GM19438 (cell line): ENCODE measurements around the gene BCKDHA.
"Not testable (repeated sequence)": the region's sequence is repeated elsewhere in the genome, so short reads cannot be mapped to it uniquely, and the experiment has no call there.

ENCODE experiments used
- ATAC-seq: cut with Tn5 transposase; IDR thresholded peaks from one replicate; pipeline ENCODE4 v1.9.1; 2021; ENCODE audit warnings: low read depth; ENCODE audit not compliant: unreplicated experiment

The BCKDHA gene

DNA sequence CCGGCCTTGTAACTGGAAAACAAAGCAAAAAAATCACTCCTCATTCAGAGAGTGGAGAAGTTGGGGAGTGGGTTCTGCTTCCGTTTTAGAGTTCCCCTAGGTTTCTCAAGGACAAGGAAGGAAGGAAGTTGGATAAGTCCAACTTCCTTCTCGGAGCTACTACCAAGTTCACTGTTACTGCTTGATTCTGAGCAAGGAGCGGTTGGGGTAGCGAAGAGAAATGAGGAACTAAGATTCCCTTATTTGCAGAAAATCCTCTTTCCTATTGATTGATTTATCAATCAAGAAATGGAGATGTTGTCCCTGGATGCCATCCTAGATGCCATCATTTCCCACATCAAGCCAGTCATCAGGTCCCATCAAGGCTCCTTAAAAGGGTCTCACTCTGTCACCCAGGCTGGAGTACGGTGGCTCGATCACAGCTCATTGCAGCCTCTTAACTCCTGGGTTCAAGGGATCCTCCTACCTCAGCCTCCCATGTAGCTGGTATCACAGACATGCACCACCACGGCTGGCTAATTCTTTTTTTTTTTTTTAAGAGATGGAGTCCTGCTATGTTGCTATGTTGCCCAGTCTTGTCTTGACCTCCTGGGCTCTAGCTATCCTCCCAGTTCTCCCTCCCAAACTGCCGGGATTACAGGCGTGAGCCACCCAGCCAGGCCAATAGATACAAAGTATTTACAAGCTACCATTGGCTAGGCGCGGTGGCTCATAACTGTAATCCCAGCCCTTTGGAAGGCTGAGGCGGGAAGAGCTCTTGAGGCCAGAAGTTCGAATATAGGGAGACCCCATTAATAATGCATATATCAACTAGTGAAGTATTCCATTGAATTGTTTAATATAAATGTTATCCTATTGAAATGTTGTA, 32.9 kb upstream of the BCKDHA start:
- ATAC-seq, result no peak

- no peak for ATAC-seq
Measured at GRCh38 chr19:41366089-41366488, 31.5 kb upstream of the BCKDHA start.

GRCh38 chr19:41367848-41368301, 29.7 kb upstream of the BCKDHA start:
- ATAC-seq, result peak; percentile 42

DNA sequence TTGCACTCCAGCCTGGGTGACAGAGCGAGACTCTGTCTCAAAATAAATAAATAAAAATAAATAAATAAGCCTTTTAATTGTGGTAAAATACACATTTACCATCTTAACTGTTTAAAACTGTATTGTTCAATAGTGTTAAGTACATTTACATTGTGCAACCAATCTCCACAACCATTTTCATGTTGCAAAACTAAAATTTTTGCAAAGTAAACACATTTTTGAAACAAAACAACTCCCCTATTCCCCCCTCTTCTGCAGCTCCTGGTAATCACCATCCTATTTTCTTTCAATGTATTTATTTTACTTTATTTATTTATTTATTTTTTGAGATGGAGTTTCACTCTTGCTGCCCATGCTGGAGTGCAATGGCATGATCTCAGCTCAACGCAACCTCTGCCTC, 27.8 kb upstream of the BCKDHA start:
- ATAC-seq, result no peak

GRCh38 chr19:41371119-41371518, 26.5 kb upstream of the BCKDHA start:
- not testable (repeated sequence) for ATAC-seq

- no peak for ATAC-seq
Measured at GRCh38 chr19:41371541-41371940, 26.1 kb upstream of the BCKDHA start.

DNA sequence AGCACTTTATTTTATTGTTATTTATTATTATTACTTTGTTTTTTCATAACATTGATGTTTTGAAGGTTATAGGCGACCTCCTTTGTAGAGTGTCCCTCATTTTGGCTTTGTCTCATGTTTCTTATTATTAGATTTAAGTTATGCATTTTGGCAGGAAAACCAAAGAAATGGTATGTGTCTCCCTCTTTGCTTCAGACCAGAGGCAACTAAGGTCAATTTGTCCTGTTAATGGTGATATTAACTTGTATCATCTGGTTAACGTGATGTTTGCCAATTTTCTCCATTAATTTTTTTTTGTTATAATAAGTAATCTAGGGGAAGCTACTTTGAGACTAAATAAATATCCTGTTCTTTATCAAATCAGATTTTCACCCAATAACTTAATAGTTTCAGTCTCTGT, 25.1 kb upstream of the BCKDHA start:
- no peak for ATAC-seq

DNA sequence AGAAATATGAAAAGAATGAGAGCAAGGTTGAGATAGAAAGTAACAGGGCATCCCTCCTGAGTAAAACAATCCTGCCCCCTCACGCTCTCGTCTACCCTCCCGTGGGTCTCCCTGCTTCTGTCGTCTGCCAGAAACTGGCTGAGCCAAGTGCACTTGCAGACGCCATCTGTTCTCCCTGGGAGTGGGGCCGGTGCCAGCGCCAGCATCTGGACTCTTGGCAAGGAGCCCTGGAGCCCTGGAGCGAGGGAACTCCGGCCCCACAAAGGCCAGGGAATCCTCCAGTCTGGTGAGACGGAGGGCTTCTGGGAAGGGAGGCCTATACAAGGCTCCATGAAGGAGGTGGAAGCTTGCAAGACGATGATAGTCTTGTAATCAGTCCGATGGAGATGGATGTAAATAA, 23.6 kb upstream of the BCKDHA start:
- ATAC-seq, result no peak

- ATAC-seq, result no peak
Measured at GRCh38 chr19:41376241-41376997, 21.2 kb upstream of the BCKDHA start, which contains the start of gene TMEM91. TSS of gene TMEM91 (plus strand) at chr19:41376533. CDS start at chr19:41378310, 1,777 bp downstream.

DNA sequence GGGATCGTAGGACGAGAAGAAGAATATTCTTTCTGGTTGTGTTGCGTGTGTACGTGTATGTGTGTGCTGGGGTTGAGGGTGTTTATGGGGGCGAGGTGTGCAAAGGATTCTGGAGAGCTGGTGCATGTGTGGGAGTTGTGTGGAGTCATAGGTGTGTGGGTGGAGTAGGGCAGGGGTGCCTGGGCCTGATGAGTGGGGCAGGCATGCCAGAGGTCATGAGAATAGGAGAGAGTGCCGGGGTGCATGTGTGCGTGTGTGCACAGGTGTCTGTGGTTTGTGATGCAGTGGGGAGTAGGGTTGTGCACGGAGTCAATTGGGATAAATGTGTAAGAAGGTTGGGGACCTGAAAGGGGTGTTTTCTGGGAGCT, 20.6 kb upstream of the BCKDHA start:
- ATAC-seq, result no peak

GRCh38 chr19:41377977-41378709, 19.5 kb upstream of the BCKDHA start:
- ATAC-seq, result peak; percentile 85

- ATAC-seq, result not testable (repeated sequence)
Measured at GRCh38 chr19:41381536-41381935, 16.1 kb upstream of the BCKDHA start.

DNA sequence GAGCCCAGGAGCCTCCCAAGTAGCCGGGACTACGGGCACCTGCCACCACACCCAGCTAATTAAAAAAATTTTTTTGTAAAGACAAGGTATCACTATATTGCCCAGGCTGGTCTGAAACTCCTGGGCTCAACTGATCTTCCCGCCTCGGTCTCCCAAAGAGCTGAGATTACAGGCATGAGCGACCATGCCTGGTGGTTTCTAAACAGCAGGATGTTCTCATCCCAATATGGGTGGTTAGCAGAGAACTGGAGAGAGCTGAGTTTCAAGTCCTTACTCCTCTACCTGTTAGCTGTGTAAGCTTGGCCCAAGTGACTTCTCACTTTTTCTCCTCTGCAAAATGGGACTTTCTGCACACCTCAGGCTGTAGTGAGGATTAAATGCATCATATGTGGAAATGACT, 13.3 kb upstream of the BCKDHA start:
- no peak for ATAC-seq

GRCh38 chr19:41386442-41386841, 11.2 kb upstream of the BCKDHA start:
- ATAC-seq, result no peak

DNA sequence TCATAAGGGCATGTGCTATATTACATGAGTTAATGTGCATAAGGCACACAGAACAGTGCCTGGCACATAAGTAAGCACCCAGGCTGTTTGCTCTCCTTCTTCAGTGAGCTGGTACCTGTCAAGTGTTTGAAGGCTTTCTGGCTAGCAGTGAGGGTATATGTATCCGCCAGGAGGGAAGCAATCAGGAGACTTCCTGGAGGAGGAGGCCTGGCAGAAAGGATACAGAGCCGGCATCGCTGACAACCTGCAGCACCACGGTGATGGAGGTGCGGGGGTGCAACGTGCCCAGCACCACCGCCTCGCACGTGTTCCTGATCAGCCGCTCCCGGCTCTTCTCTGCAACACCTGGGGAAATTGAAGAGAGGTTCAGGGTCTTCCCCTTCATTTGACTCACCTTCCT, 6.0 kb upstream of the BCKDHA start:
- ATAC-seq, result no peak

- no peak for ATAC-seq
Measured at GRCh38 chr19:41392775-41393174, 4.8 kb upstream of the BCKDHA start.

DNA sequence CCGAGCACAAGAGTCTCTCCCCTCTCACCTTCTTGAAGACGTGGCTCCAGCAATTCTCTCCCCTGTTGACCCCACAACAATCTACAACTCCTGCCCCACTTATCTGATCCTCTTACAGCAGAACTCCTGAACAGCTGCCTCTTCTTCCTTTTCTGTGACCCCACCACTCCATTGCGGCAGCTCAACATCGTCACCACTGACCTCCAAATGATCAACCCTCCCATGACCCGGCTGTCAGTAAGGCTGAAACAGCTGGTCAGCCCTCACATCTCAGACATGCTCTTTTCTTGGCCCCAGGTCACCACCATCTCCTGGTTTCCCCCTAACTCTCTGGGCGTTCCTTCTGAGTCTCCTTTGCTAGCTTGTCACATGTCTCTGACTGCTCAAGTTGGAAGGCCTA, 2.3 kb upstream of the BCKDHA start:
- no peak for ATAC-seq

DNA sequence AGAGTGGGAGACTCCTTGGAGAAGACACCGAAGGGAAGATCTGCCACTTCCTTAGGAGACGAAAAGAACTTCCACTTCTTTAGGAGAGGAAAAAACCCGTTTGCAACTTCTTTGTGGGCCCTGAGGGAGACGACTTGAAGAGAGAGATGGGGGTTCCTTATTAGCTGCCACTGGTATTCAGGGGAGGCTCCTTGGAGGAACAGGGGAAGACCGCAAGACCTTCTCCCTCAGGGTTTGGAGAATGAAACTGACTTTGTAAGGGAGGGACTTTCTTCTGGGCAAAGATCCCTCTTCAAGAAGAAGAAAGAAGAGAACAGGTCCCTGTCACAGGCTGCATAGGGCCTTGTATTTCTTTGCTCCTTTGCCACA, 416 bp downstream of the BCKDHA start:
- no peak for ATAC-seq

DNA sequence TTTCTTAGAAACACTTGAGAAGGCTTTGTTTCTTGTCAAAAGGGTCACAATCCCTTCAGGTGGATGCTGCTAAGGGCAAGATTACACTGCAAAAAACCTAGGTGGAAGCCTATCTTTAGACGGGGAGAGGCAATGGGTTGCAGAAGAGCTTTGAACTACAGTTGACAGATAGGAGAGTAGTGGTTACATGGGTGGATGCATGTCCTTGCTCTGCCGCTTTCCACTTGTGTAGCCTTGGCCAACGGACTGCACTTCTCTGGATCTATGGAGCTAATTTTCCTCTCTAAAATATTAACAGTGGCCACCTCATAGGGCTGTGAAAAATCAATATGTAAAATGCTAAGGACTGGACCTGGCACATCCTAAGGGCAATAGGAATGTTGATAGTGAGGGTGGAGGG, 980 bp downstream of the BCKDHA start:
- no peak for ATAC-seq

DNA sequence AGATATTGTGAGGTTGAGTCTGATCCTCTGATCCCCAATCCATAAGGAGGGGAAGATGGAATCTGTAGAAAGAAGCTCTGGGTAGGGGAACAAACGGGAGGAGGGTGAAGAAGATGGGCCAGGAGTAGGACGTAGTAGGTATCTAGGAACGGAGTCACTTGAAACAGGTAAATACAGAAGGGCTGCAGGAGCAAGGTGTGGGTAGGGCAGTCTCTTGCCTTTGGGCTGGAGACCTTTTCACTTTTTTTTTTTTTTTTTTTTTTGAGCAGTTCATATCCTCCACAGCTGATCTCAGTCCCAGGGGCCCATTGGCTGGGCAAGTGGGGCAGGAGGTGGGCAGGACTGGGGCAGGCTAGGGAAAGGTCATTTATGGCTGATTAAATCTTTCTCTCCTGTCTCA, 1.5 kb downstream of the BCKDHA start:
- no peak for ATAC-seq

DNA sequence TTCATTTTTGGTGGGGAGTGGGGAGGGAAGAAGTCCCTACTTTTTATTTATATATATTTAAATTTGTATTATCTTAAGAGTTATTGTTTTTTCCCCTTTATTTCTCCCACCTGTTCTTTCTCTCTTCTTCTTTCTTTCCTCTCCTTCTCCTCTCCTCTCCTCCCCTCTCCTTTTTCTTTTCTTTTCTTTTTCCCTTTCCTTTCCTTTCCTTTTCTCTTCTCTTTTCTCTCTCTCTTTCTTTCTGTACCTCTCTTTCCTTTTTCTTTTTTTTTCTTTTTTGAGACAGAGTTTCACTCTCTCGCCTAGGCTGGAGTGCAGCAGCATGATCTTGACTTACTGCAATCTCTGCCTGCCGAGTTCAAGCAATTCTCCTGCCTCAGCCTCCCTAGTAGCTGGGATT, 1.9 kb downstream of the BCKDHA start:
- no peak for ATAC-seq
